OCI-M2 (cell line): ENCODE data around the gene HBB.
"Not testable (repeated sequence)": the region's sequence is repeated elsewhere in the genome, so short reads cannot be mapped to it uniquely, and the experiment has no call there.

Source experiments
- DNase-seq: peaks from one replicate; lab custom pipeline; 2025; ENCODE audit not compliant: unreplicated experiment; lab: John Stamatoyannopoulos, UW

HBB gene

GRCh38 chr11:5226732-5227310 is at the start of gene HBB:
TSS of gene HBB (minus strand) at chr11:5227071. CDS start at chr11:5227021, 50 bp downstream.
- no peak for DNase-seq

GRCh38 chr11:5275369-5276110 is 48.7 kb upstream of the HBB start:
- peak; percentile 77 for DNase-seq

- no peak for DNase-seq
Observed at GRCh38 chr11:5274395-5274794, 47.5 kb upstream of the HBB start.

- no peak for DNase-seq
Observed at GRCh38 chr11:5272395-5273017, 45.6 kb upstream of the HBB start.

- DNase-seq, result no peak
Observed at GRCh38 chr11:5269715-5270147, 42.9 kb upstream of the HBB start, which contains the start of gene HBE1. TSS of gene HBE1 (minus strand) at chr11:5269945. CDS start at chr11:5269890, 55 bp downstream.

- DNase-seq, result no peak
Observed at GRCh38 chr11:5267033-5267563, 40.2 kb upstream of the HBB start.

- DNase-seq, result no peak
Observed at GRCh38 chr11:5266609-5267008, 39.7 kb upstream of the HBB start.

GRCh38 chr11:5265832-5266231 is 39.0 kb upstream of the HBB start:
- no peak for DNase-seq

GRCh38 chr11:5258543-5259262 is 31.8 kb upstream of the HBB start:
- DNase-seq, result no peak

- DNase-seq, result no peak
Observed at GRCh38 chr11:5257296-5257695, 30.4 kb upstream of the HBB start.

- not testable (repeated sequence) for DNase-seq
Observed at GRCh38 chr11:5254646-5255413, 28.0 kb upstream of the HBB start, which contains the start of gene HBG2. TSS of gene HBG2 (minus strand) at chr11:5254781. CDS start at chr11:5254728, 53 bp downstream.

GRCh38 chr11:5254023-5254422 is 27.2 kb upstream of the HBB start:
- not testable (repeated sequence) for DNase-seq

GRCh38 chr11:5253440-5253839 is 26.6 kb upstream of the HBB start:
- DNase-seq, result not testable (repeated sequence)

GRCh38 chr11:5252919-5253265 is 26.0 kb upstream of the HBB start:
- no peak for DNase-seq

- no peak for DNase-seq
Observed at GRCh38 chr11:5252192-5252918, 25.5 kb upstream of the HBB start.

GRCh38 chr11:5251746-5252145 is 24.9 kb upstream of the HBB start:
- no peak for DNase-seq

GRCh38 chr11:5250543-5251204 is 23.8 kb upstream of the HBB start:
- no peak for DNase-seq

- not testable (repeated sequence) for DNase-seq
Observed at GRCh38 chr11:5249807-5250396, 23.0 kb upstream of the HBB start, which contains the start of gene HBG1. TSS of gene HBG1 (minus strand) at chr11:5249857. CDS start at chr11:5249804, 53 bp downstream.

- not testable (repeated sequence) for DNase-seq
Observed at GRCh38 chr11:5248498-5248897, 21.6 kb upstream of the HBB start.
